DND-41 (cell line): ENCODE measurements around the gene TPPP3.

Experiments used
- ATAC-seq: fragments of 200-7000 bp; cut with Tn5 transposase; 3 replicates; pipeline ENCODE4 v1.9.1; 2021; ENCODE audit warnings: low read depth; ENCODE audit not compliant: insufficient read depth
- DNase-seq: peaks from one replicate; pipeline ENCODE4 v3.0.0-alpha.2; 2020
- H2AFZ ChIP-seq: 2 replicates; pipeline ENCODE4 v1.6.0; 2012; ENCODE audit warnings: low read depth, low read length
- H3K27ac ChIP-seq: 2 replicates; pipeline ENCODE4 v1.5.1; 2012; ENCODE audit warnings: low read length, inconsistent platforms
- H3K27me3 ChIP-seq: fragments of 200-600 bp; sonication (generic); 2 replicates; pipeline ENCODE4 v1.6.0; 2012; ENCODE audit warnings: low read length, mild to moderate bottlenecking, inconsistent platforms; ENCODE audit not compliant: insufficient read depth, poor library complexity
- H3K36me3 ChIP-seq: 2 replicates; pipeline ENCODE4 v1.5.1; 2012; ENCODE audit warnings: low read length, inconsistent platforms; ENCODE audit not compliant: insufficient read depth
- H3K4me1 ChIP-seq: 2 replicates; pipeline ENCODE4 v1.5.1; 2012; ENCODE audit warnings: mild to moderate bottlenecking, low read length; ENCODE audit not compliant: insufficient read depth
- H3K4me2 ChIP-seq: 2 replicates; pipeline ENCODE4 v1.6.0; 2012; ENCODE audit warnings: mild to moderate bottlenecking, moderate library complexity, low read length, inconsistent platforms; ENCODE audit not compliant: insufficient read depth
- H3K4me3 ChIP-seq, 2 experiments: fragments of 200-600 bp in 1 of 2; shearing (Covaris generic) in 1 of 2; 2 replicates each; pipeline ENCODE4 v1.5.1; 2012 to 2016; ENCODE audit warnings: inconsistent platforms in 2 of 2, low read length in 2 of 2, mild to moderate bottlenecking in 2 of 2, low read depth in 1 of 2, moderate library complexity in 1 of 2
- H3K79me2 ChIP-seq: 2 replicates; pipeline ENCODE4 v1.6.0; 2012; ENCODE audit warnings: low read length, inconsistent platforms; ENCODE audit not compliant: insufficient read depth
- H3K9ac ChIP-seq: 2 replicates; pipeline ENCODE4 v1.6.0; 2012; ENCODE audit warnings: low read depth, mild to moderate bottlenecking, inconsistent platforms, low read length, moderate library complexity
- H3K9me3 ChIP-seq: 2 replicates; pipeline ENCODE4 v1.5.1; 2012; ENCODE audit warnings: low read length, moderate library complexity, mild to moderate bottlenecking, inconsistent platforms; ENCODE audit not compliant: insufficient read depth, severe bottlenecking
- H4K20me1 ChIP-seq: 2 replicates; pipeline ENCODE4 v1.6.0; 2012; ENCODE audit warnings: low read length; ENCODE audit not compliant: insufficient read depth
- CTCF ChIP-seq: IDR thresholded peaks from 2 replicates; pipeline ENCODE4 v1.5.1; 2012; ENCODE audit warnings: borderline replicate concordance, low read length, moderate library complexity, mild to moderate bottlenecking; ENCODE audit not compliant: poor library complexity, severe bottlenecking; ENCODE audit errors: extremely low read depth
- EZH2 ChIP-seq: IDR thresholded peaks from 3 replicates; pipeline ENCODE4 v1.6.1; 2012; ENCODE audit warnings: borderline replicate concordance, low read depth, mild to moderate bottlenecking, moderate library complexity, low read length, inconsistent platforms; ENCODE audit not compliant: severe bottlenecking

Gene TPPP3

DNA sequence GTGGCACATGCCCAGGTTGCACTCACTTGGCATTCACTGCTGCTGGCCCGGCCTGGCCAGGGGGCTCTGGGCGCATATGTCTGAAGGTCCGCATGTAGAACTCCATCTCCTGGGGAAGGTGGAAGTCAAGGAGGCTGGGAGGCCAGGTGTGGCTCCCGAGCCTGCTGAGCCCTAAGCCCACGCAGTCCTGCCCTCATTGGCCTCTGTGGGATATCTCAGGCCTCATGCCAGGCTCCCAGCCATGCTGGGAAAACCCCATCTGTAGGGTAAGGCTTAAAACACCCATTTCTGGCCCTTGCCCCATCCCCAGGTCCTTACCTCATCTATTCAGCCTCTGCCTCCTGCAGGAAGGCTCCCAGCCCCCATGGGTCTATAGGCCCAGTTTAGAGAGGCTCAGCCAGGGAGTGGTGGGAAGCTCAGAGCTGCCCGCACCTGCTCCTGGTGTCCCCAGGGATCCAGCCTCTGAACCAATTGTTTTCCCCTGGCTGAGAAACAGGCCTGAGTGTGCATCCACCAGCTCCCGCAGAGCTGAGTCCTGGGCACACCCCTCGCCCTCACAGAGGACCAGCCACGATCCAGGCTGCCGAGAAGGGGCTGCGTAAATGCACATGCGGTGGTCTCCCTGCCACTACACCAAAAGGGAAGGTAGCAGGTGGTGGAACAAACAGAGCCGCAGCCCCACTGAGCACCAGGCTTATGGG lies 2.3 kb upstream of the TPPP3 start:
- Histone ChIP-seq H3K27ac (no peak overlapping the region), H3K9ac (no peak overlapping the region), H3K4me1 (no peaks in the 10 kb centered on the region), H3K9me3 (no peaks in the 10 kb centered on the region), H3K4me2 (no peak overlapping the region), H3K79me2 (no peaks in the 10 kb centered on the region), H3K36me3 (no peaks in the 10 kb centered on the region), H4K20me1 (no peaks in the 10 kb centered on the region), H2AFZ (no peak overlapping the region), H3K4me3 (no peak overlapping the region), H3K27me3 (no peaks in the 10 kb centered on the region)
- no peak for DNase-seq
- no peak for TF ChIP-seq CTCF
- no peak for TF ChIP-seq EZH2
- ATAC-seq: no peak

GRCh38 chr16:67395105-67395457 lies 1.8 kb upstream of the TPPP3 start:
- Histone ChIP-seq H3K9me3 (no peaks in the 10 kb centered on the region), H3K4me1 (no peaks in the 10 kb centered on the region), H2AFZ (no peak overlapping the region), H3K79me2 (no peaks in the 10 kb centered on the region), H3K4me2 (no peak overlapping the region), H3K36me3 (no peaks in the 10 kb centered on the region), H3K9ac (no peak overlapping the region), H4K20me1 (no peaks in the 10 kb centered on the region), H3K27ac (no peak overlapping the region), H3K27me3 (no peaks in the 10 kb centered on the region), H3K4me3 (no peak overlapping the region)
- TF ChIP-seq EZH2 (no peak), CTCF (no peak)
- ATAC-seq (no peak), DNase-seq (no peak)

DNA sequence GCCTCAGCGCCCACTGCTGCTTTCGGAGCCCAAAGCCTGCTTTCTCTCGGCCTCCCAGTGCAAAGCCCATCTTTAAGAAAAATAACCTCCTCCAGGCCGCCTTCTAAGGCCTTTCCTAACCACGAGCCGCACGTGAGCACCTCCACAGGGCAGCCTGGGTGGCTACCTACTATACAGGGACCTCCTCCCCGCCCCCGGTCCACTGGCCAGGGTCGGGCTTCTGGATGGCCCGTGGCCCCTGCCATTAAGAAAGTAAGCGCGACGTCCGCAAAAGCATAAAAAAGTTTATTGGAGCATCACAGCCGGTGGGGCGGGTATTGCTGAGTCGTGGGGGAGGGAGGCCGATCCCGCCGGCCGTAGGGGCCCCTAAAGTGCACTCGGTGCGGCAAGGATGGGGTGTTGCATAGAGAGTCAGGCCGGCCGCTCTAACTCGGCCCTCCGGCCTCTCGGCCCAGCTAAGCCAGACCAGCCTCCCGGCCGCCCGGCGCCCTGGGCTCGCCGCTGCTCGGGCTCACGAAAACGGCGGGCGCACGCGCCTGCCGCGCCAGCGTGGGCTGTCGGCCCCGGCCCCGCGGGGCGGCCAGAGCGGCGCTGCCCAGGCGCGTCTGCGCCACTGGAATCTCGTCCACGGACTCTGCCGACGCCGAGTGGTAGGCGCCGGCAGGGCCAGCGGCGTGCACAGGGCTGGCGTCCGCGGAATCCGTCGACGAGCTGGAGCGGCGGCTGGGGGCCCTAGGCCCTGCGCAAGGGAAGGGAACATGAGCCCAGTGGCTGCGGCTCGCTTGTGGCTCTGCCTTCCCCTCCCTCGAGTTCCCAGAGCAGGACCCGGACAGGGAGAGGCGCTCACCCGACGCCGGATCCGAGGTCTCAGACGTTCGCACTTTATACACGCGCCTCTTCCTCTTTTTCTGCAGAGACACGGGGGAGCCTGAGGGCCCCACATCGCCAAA lies 1.1 kb upstream of the TPPP3 start:
- H3K9me3 ChIP-seq: no peaks in the 10 kb centered on the region
- H3K9ac ChIP-seq: no peak overlapping the region
- ATAC-seq (no peak), DNase-seq (no peak)
- H3K79me2 ChIP-seq: no peaks in the 10 kb centered on the region
- no peak overlapping the region for H3K4me3 ChIP-seq
- TF ChIP-seq CTCF (no peak), EZH2 (no peak)
- no peak overlapping the region for H3K4me2 ChIP-seq
- no peak overlapping the region for H3K27ac ChIP-seq
- no peak overlapping the region for H2AFZ ChIP-seq
- no peaks in the 10 kb centered on the region for H3K27me3 ChIP-seq
- no peaks in the 10 kb centered on the region for H3K36me3 ChIP-seq
- no peaks in the 10 kb centered on the region for H3K4me1 ChIP-seq
- H4K20me1 ChIP-seq: no peaks in the 10 kb centered on the region
